ENCODE measurements around the gene ABCA13.

The ABCA13 gene

GRCh38 chr7:48637382-48637781, 466.1 kb downstream of the ABCA13 start:
- DNase-seq (ENCODE audit: low read depth) = no peak

DNA sequence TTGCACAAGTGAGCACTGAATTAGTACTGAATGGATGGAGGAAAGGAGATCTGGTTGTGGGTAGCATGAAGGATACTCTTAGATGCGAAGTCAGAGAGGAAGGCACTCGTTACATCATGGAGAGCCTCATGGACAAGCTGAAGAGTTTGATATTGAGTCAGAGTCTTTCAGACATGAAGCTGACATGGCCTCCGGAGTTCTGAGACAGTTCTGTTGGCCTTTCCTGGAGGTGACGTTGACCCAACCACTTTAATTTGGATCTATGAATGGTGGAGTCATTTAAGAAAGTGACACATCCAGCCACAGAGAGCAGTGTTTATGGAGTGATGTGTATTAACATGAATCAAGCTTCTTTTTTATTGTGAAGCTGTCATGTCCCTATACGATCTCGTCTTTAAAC, 466.8 kb downstream of the ABCA13 start:
- DNase-seq (ENCODE audit: low read depth) = no peak

- no peak for DNase-seq (ENCODE audit: low read depth)
Measured at GRCh38 chr7:48643431-48644013, 472.3 kb downstream of the ABCA13 start.

DNA sequence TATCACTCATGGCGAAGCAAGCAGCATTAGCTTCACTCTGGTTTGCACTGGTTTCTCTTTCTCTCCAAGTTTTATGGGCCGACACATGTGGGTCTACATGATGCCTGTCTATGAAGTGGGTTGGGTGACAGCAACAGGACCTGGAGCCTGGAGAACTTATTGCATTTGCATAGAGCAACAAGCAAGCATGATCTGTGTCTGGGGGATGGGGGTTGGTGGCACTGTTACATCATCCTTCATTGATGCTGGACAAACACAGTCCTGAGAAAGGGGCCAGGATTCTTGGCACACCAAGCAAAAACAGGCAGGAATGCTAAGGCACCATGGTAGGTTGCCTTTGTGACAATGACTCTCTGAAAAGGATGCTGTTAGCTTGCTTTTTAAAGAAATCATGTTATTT, 486.9 kb downstream of the ABCA13 start:
- no peak for DNase-seq (ENCODE audit: low read depth)

DNA sequence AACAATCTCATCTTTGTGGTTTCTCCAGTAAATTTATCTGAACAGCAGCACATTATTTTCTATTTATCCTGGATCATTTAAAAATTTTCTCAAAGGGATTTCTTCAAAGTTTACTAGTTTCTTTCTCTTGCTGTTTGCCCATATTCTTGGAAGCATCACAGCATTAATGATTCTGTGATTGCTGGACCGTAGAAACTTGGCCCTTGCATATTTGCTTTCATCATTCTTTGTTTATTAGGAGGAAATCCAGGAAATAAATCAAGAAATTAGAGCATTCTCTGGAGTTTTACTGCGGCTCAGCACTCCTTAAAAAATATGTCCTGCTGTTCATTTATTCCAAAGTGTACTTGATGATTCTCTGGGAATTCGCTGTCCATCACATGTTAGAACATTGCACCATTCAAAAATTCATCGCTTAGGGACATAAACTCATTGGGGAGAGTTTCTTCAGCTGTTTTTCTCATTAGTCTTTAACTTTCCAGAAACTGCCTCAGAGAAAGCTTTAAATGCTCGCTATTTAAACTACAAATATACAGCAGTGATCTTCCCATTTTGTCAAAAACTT, 489.1 kb downstream of the ABCA13 start:
- no peak for DNase-seq (ENCODE audit: low read depth)

DNA sequence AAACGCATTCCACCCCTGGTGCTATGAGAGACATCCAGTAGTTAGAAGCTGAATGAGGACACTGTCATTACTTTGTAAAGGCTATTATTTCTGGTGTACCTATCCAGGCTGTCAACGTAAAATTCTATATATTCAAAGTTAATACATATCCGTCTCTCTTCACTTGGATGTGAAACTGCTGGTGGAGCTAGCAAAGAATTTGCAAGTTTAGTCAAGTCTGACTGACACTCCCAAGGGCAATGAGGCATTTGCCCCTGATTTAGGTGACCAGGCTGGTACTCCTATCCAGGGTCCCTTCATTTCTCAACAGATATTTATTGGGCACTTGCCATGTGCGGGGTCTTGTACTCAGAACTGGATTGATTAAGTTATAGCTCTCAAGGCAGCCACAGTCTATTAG, 493.0 kb downstream of the ABCA13 start:
- DNase-seq (ENCODE audit: low read depth) = no peak

GRCh38 chr7:48665353-48666135, 494.3 kb downstream of the ABCA13 start:
- DNase-seq (ENCODE audit: low read depth) = no peak

DNA sequence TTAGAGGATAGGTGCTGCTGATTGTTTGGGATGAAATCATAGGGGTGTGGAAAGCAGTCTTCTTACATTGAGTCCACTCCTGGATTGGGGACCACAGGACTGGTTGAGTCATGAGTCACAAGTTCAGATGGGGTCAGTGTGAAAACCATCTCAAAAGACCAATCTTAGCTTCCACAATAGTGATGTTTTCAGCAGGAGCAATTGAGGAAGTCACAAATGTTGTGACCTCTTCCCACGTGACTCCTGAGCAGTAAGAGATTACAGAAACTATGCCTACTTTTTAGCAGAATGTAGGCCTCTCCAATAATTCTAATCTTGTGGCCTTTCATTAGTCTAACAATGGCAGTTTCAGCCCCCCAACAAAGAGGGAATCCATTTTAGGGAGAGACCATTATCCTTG, 496.1 kb downstream of the ABCA13 start:
- DNase-seq (ENCODE audit: low read depth) = no peak

DNA sequence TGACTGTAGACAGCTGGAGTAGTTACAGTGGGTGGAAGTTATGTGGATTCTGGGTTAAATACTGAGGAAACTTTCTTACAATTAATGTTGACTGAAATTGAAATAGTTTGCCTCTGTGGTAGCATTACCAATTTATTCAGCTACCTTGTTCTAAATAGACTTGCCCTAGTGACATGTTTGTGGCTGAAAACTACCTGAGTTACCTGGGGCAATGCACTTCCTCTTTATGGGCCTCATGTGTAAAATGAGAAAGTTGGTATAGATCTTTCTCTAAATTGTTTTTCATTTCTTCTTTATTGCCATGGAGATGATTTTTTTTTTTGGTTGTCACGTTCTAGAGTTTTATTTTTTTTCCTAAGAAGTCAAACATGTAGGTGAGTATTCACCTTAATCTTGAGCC, 500.4 kb downstream of the ABCA13 start:
- DNase-seq (ENCODE audit: low read depth) = no peak

- DNase-seq (ENCODE audit: low read depth) = no peak
Measured at GRCh38 chr7:48681006-48681405, 509.7 kb downstream of the ABCA13 start.

- no peak for DNase-seq (ENCODE audit: low read depth)
Measured at GRCh38 chr7:48691788-48692187, 520.5 kb downstream of the ABCA13 start.

All from iris pigment epithelial cell (primary cell).